IMR-90 (cell line): ENCODE data around the gene AARS1. TPM values are rescaled to one million over a fixed set of nuclear protein-coding genes. Genes with fewer than 3 reads are reported as not detected.

Source experiments
- ATAC-seq: fragments of 200-7000 bp; cut with Tn5 transposase; 2 replicates; pipeline ENCODE4 v1.9.1; 2020; ENCODE audit warnings: low read depth, mild to moderate bottlenecking, moderate library complexity
- BruUV-seq: library from RNA; stranded (reverse); fragments of 400-500 nt; replicated peaks from 2 replicates; lab custom pipeline; 2021; lab: Mats Ljungman, UMichigan
- CTCF ChIA-PET: fragments of 300-600 bp; formaldehyde crosslinking; extraction: SDS; loops from one replicate; lab custom pipeline; 2021; ENCODE audit warnings: antibody characterized with exemption; lab: Yijun Ruan, JAX
- POLR2A ChIA-PET: fragments of 300-600 bp; sonication (Branson Sonifier 250); formaldehyde crosslinking; loops from one replicate; lab custom pipeline; 2022; ENCODE audit warnings: antibody characterized with exemption; ENCODE audit not compliant: unreplicated experiment; lab: Charles Lee
- DNase-seq: peaks from one replicate; pipeline ENCODE4 v3.0.0; 2013
- H2AFZ ChIP-seq: replicated peaks from 2 replicates; pipeline ENCODE3; 2013; ENCODE audit warnings: low read length, mild to moderate bottlenecking; ENCODE audit not compliant: poor library complexity
- H2AK5ac ChIP-seq: 2 replicates; pipeline ENCODE4 v1.6.1; 2013; ENCODE audit warnings: low read depth, low read length, inconsistent platforms
- H2AK9ac ChIP-seq: replicated peaks from 2 replicates; pipeline ENCODE3; 2013; ENCODE audit warnings: mild to moderate bottlenecking, low read depth, low read length, moderate library complexity; ENCODE audit not compliant: poor library complexity
- H2BK120ac ChIP-seq: 2 replicates; pipeline ENCODE4 v1.6.1; 2013; ENCODE audit warnings: low read depth, low read length, inconsistent platforms
- H2BK15ac ChIP-seq: 3 replicates; pipeline ENCODE4 v1.6.1; 2013; ENCODE audit warnings: low read depth, low read length, inconsistent platforms
- H2BK20ac ChIP-seq: 2 replicates; pipeline ENCODE4 v1.6.1; 2013; ENCODE audit warnings: low read depth, mild to moderate bottlenecking, inconsistent platforms, low read length, moderate library complexity
- H2BK5ac ChIP-seq: 2 replicates; pipeline ENCODE4 v1.6.1; 2013; ENCODE audit warnings: mild to moderate bottlenecking, low read depth, low read length, inconsistent platforms; ENCODE audit not compliant: poor library complexity, severe bottlenecking
- H3K14ac ChIP-seq: replicated peaks from 2 replicates; pipeline ENCODE4 v1.6.1; 2013; ENCODE audit warnings: low read depth, low read length, inconsistent platforms
- H3K18ac ChIP-seq: 2 replicates; pipeline ENCODE4 v1.6.1; 2013; ENCODE audit warnings: low read depth, low read length, control low read depth
- H3K23ac ChIP-seq: 2 replicates; pipeline ENCODE4 v1.6.1; 2013; ENCODE audit warnings: low read depth, low read length, inconsistent platforms
- H3K27ac ChIP-seq: 2 replicates; pipeline ENCODE4 v1.5.1; 2013; ENCODE audit warnings: mild to moderate bottlenecking, control low read depth, low read length; ENCODE audit not compliant: insufficient read depth
- H3K27me3 ChIP-seq: 2 replicates; pipeline ENCODE4 v1.6.1; 2013; ENCODE audit warnings: low read length; ENCODE audit not compliant: control insufficient read depth, insufficient read depth
- H3K36me3 ChIP-seq: 2 replicates; pipeline ENCODE4 v1.6.1; 2013; ENCODE audit warnings: low read length, mixed read lengths; ENCODE audit not compliant: control insufficient read depth, insufficient read depth
- H3K4ac ChIP-seq: 2 replicates; pipeline ENCODE4 v1.6.1; 2013; ENCODE audit warnings: low read depth, low read length, inconsistent platforms
- H3K4me1 ChIP-seq: 2 replicates; pipeline ENCODE4 v1.6.1; 2013; ENCODE audit warnings: low read length, mixed read lengths; ENCODE audit not compliant: control insufficient read depth, insufficient read depth
- H3K4me2 ChIP-seq: 2 replicates; pipeline ENCODE4 v1.6.1; 2013; ENCODE audit warnings: low read depth, mild to moderate bottlenecking, control low read depth, low read length, moderate library complexity
- H3K4me3 ChIP-seq: 2 replicates; pipeline ENCODE4 v1.5.1; 2013; ENCODE audit warnings: low read depth, mild to moderate bottlenecking, control low read depth, low read length, moderate library complexity; ENCODE audit not compliant: insufficient read depth
- H3K56ac ChIP-seq: 2 replicates; pipeline ENCODE4 v1.6.1; 2013; ENCODE audit warnings: low read length, inconsistent platforms; ENCODE audit not compliant: insufficient read depth; ENCODE audit errors: extremely low read depth
- H3K79me1 ChIP-seq, 2 experiments: 2 replicates each; pipeline ENCODE4 v1.6.1; 2013; ENCODE audit warnings: low read length in 2 of 2, inconsistent platforms in 1 of 2, low read depth in 1 of 2
- H3K9ac ChIP-seq: 2 replicates; pipeline ENCODE4 v1.6.1; 2013; ENCODE audit warnings: low read depth, low read length, control low read depth
- H3K9me1 ChIP-seq: 2 replicates; pipeline ENCODE4 v1.6.1; 2013; ENCODE audit warnings: low read length, inconsistent platforms; ENCODE audit not compliant: insufficient read depth
- H3K9me3 ChIP-seq: 2 replicates; pipeline ENCODE4 v1.6.1; 2013; ENCODE audit warnings: low read length; ENCODE audit not compliant: control insufficient read depth, insufficient read depth
- H4K20me1 ChIP-seq: 2 replicates; pipeline ENCODE4 v1.6.1; 2013; ENCODE audit warnings: low read length, inconsistent platforms; ENCODE audit not compliant: insufficient read depth
- H4K5ac ChIP-seq: 2 replicates; pipeline ENCODE4 v1.6.1; 2013; ENCODE audit warnings: mild to moderate bottlenecking, low read depth, low read length, control low read depth
- H4K8ac ChIP-seq, 2 experiments: 2 replicates each; pipeline ENCODE4 v1.6.1; 2013; ENCODE audit warnings: low read depth in 2 of 2, low read length in 2 of 2, control low read depth in 1 of 2, inconsistent platforms in 1 of 2
- H4K91ac ChIP-seq: 2 replicates; pipeline ENCODE4 v1.6.1; 2013; ENCODE audit warnings: low read depth, low read length, inconsistent platforms; ENCODE audit not compliant: insufficient read depth
- BHLHE40 ChIP-seq: fragments of 150-350 bp; IDR thresholded peaks from 2 replicates; pipeline ENCODE4 v1.6.1; 2016; ENCODE audit warnings: mild to moderate bottlenecking, low read depth, low read length
- MAZ ChIP-seq: IDR thresholded peaks from 2 replicates; pipeline ENCODE4 v1.6.1; 2012; ENCODE audit warnings: low read depth, mild to moderate bottlenecking, low read length, improper control_type of control experiment, moderate library complexity, borderline replicate concordance
- MXI1 ChIP-seq: IDR thresholded peaks from 2 replicates; pipeline ENCODE4 v1.6.1; 2012; ENCODE audit warnings: low read depth, mild to moderate bottlenecking, low read length, moderate library complexity, borderline replicate concordance
- NFE2L2 ChIP-seq: fragments of 150-350 bp; IDR thresholded peaks from 2 replicates; pipeline ENCODE4 v1.6.1; 2016; ENCODE audit warnings: low read depth, mild to moderate bottlenecking, low read length
- POLR2A ChIP-seq: IDR thresholded peaks from 2 replicates; pipeline ENCODE4 v1.6.1; 2012; ENCODE audit warnings: mild to moderate bottlenecking, low read depth, low read length
- whole genome bisulfite sequencing, 2 experiments: methylation state at CpG; one replicate each; pipeline versions ENCODE4 v1.1.5 to v1.1.7; 2013; ENCODE audit warnings: missing lambda C conversion rate in 2 of 2; ENCODE audit not compliant: insufficient read length in 1 of 2; ENCODE audit errors: extremely low coverage in 2 of 2; 5-methylcytosine and 5-hydroxymethylcytosine counted together
- dilution Hi-C: fragments of 300-500 bp; cut with HindIII; formaldehyde crosslinking; loops from one replicate; pipeline ENCODE4 v1.14.3; 2018; ENCODE audit warnings: low sequenced_read_pairs; ENCODE audit not compliant: unreplicated experiment
- in situ Hi-C: fragments of 300-500 bp; cut with MboI; formaldehyde crosslinking; loops from 3 replicates; pipeline ENCODE4 v1.14.3; 2019; ENCODE audit warnings: low sequenced_read_pairs, inconsistent platforms, mixed read lengths
- intact Hi-C: fragments of 100-400 bp; cut with micrococcal nuclease; formaldehyde crosslinking; loops from 2 replicates; pipeline ENCODE4 v1.10.0; 2022
- polyA plus RNA-seq, 3 experiments: library from polyadenylated mRNA; depleted of rRNA; stranded (reverse); fragments of >200 nt; gene quantifications; 2 replicates each; pipeline ENCODE4 v1.2.3, GENCODE V29; 2012; ENCODE audit warnings: low replicate concordance in 1 of 3
- total RNA-seq: library from RNA; depleted of rRNA; stranded (reverse); fragments of >200 nt; gene quantifications from 2 replicates; pipeline ENCODE4 v1.2.3, GENCODE V29; 2012
- TF ChIP-seq, protein P1 (sequence below): conservative IDR thresholded peaks from 2 replicates; pipeline ENCODE4 v1.5.1; 2012; ENCODE audit warnings: mild to moderate bottlenecking, low read depth, low read length, improper control_type of control experiment

The AARS1 gene
- total and polyA plus RNA-seq, 2 of the 4 experiments (the other 2 are of a cell fraction), result 104 to 139 TPM

- no peak overlapping the region for H2AFZ ChIP-seq
- H2BK5ac ChIP-seq, result no peak overlapping the region
- in situ Hi-C loops, result no loop called here
- no peaks in the 10 kb centered on the region for H3K9me3 ChIP-seq
- H3K18ac ChIP-seq, result no peak overlapping the region
- BruUV-seq, result no TSS peak
- peak; percentile 11 for DNase-seq
- H3K4me3 ChIP-seq, result no peak overlapping the region
- H3K4me2 ChIP-seq, result no peak overlapping the region
- H2BK20ac ChIP-seq, result no peak overlapping the region
- no peak overlapping the region for H4K5ac ChIP-seq
- H3K4ac ChIP-seq, result no peak overlapping the region
- peak overlapping the region; percentile 66 for H2AK9ac ChIP-seq
- H3K9me1 ChIP-seq, result peaks cover 8% of the 10 kb centered on the region; the same call in 1 of the 2 replicates
- intact Hi-C loops, result no loop called here
- H2BK120ac ChIP-seq, result no peak overlapping the region
- ChIA-PET POLR2A (no interaction called here), CTCF (interaction anchor here (0.6 to 0.7 kb wide), 2 partner anchors 29 to 34 kb away, joined by 3 to 4 read pairs; no protein-coding TSS in a partner anchor)
- peaks cover 5 to 44% of the 10 kb centered on the region in 2 experiments; a peak in 3 of 4 replicates for H3K79me1 ChIP-seq
- H2BK15ac ChIP-seq, result no peak overlapping the region
- H3K4me1 ChIP-seq, result peaks cover 2% of the 10 kb centered on the region
- no peak overlapping the region for H3K14ac ChIP-seq
- no peak overlapping the region for H3K27ac ChIP-seq
- peaks cover 52% of the 10 kb centered on the region for H4K20me1 ChIP-seq
- ATAC-seq, result no peak
- no peaks in the 10 kb centered on the region for H3K27me3 ChIP-seq
- no peak overlapping the region for H4K91ac ChIP-seq
- no peak overlapping the region for H3K9ac ChIP-seq
- no peak overlapping the region for H4K8ac ChIP-seq
- dilution Hi-C loops, result no loop called here
- no peak overlapping the region for H3K56ac ChIP-seq
- WGBS, 2 experiments, result 100% methylated on average over 3 of the region's 9 CpGs; no CpG with 5 or more reads in 1 of the 2 experiments
- TF ChIP-seq POLR2A (no peak), MAZ (no peak), BHLHE40 (no peak), NFE2L2 (no peak), MXI1 (no peak)
- TF ChIP-seq, protein P1, sequence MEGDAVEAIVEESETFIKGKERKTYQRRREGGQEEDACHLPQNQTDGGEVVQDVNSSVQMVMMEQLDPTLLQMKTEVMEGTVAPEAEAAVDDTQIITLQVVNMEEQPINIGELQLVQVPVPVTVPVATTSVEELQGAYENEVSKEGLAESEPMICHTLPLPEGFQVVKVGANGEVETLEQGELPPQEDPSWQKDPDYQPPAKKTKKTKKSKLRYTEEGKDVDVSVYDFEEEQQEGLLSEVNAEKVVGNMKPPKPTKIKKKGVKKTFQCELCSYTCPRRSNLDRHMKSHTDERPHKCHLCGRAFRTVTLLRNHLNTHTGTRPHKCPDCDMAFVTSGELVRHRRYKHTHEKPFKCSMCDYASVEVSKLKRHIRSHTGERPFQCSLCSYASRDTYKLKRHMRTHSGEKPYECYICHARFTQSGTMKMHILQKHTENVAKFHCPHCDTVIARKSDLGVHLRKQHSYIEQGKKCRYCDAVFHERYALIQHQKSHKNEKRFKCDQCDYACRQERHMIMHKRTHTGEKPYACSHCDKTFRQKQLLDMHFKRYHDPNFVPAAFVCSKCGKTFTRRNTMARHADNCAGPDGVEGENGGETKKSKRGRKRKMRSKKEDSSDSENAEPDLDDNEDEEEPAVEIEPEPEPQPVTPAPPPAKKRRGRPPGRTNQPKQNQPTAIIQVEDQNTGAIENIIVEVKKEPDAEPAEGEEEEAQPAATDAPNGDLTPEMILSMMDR, result no peak
- H2AK5ac ChIP-seq, result no peak overlapping the region
- H3K23ac ChIP-seq, result no peak overlapping the region
- peaks cover 64% of the 10 kb centered on the region for H3K36me3 ChIP-seq
Observed at GRCh38 chr16:70254180-70254964, 34.9 kb downstream of the AARS1 start.
